NCI-H446 treated with DMSO at 0.1 percent for 48 hours (cell line): ENCODE data around the gene KIRREL3.

Experiments
- DNase-seq: peaks from one replicate; lab custom pipeline; 2025; lab: John Stamatoyannopoulos, UW

KIRREL3 gene

GRCh38 chr11:126573325-126573978 lies 427.1 kb downstream of the KIRREL3 start:
- no peak for DNase-seq

GRCh38 chr11:126570489-126570888 lies 430.1 kb downstream of the KIRREL3 start:
- no peak for DNase-seq

- no peak for DNase-seq
Measured at GRCh38 chr11:126567419-126567818, 433.2 kb downstream of the KIRREL3 start.

GRCh38 chr11:126564566-126564965 lies 436.0 kb downstream of the KIRREL3 start:
- no peak for DNase-seq

- no peak for DNase-seq
Measured at GRCh38 chr11:126561327-126561893, 439.2 kb downstream of the KIRREL3 start.

GRCh38 chr11:126560221-126560620 lies 440.3 kb downstream of the KIRREL3 start:
- no peak for DNase-seq

GRCh38 chr11:126548581-126549550 lies 451.7 kb downstream of the KIRREL3 start:
- DNase-seq, result no peak

GRCh38 chr11:126547691-126548090 lies 452.9 kb downstream of the KIRREL3 start:
- no peak for DNase-seq

GRCh38 chr11:126547161-126547560 lies 453.4 kb downstream of the KIRREL3 start:
- DNase-seq, result no peak

- no peak for DNase-seq
Measured at GRCh38 chr11:126546694-126547093, 453.9 kb downstream of the KIRREL3 start.

- DNase-seq, result no peak
Measured at GRCh38 chr11:126546191-126546590, 454.4 kb downstream of the KIRREL3 start.

GRCh38 chr11:126545057-126545555 lies 455.5 kb downstream of the KIRREL3 start:
- DNase-seq, result no peak

- DNase-seq, result peak; percentile 71
Measured at GRCh38 chr11:126544108-126545056, 456.2 kb downstream of the KIRREL3 start.

- DNase-seq, result no peak
Measured at GRCh38 chr11:126543691-126544090, 456.9 kb downstream of the KIRREL3 start.

GRCh38 chr11:126542334-126543015 lies 458.1 kb downstream of the KIRREL3 start:
- no peak for DNase-seq

- DNase-seq, result no peak
Measured at GRCh38 chr11:126538071-126538470, 462.5 kb downstream of the KIRREL3 start.

- DNase-seq, result no peak
Measured at GRCh38 chr11:126537492-126537891, 463.1 kb downstream of the KIRREL3 start.

GRCh38 chr11:126534141-126534805 lies 466.3 kb downstream of the KIRREL3 start:
- no peak for DNase-seq

- DNase-seq, result no peak
Measured at GRCh38 chr11:126533560-126533959, 467.0 kb downstream of the KIRREL3 start.

GRCh38 chr11:126530416-126530815 lies 470.2 kb downstream of the KIRREL3 start:
- no peak for DNase-seq
